MM.1S (cell line): ENCODE data around the gene ORMDL3.

Experiments
- CTCF ChIP-seq: fragments of 300-600 bp; sonication (generic); IDR thresholded peaks from 2 replicates; pipeline ENCODE4 v1.5.1; 2016; ENCODE audit warnings: antibody characterized with exemption, low read length, mixed read lengths
- EZH2phosphoT487 ChIP-seq: fragments of 300-600 bp; sonication (generic); IDR thresholded peaks from 2 replicates; pipeline ENCODE4 v1.6.1; 2018; ENCODE audit warnings: antibody characterized with exemption, low read length

- TF ChIP-seq EZH2phosphoT487 (no peak), CTCF (no peak)
Observed at GRCh38 chr17:39925282-39926134, 1.9 kb downstream of the ORMDL3 start.
